ENCODE results near the gene TRIM68. TPM values are rescaled to one million over a fixed set of nuclear protein-coding genes. Genes with fewer than 3 reads are reported as not detected.
A peak's percentile ranks its signal among the peaks of the same experiment; 100 is the strongest.

The TRIM68 gene
- total RNA-seq, 1 donor from 2014 or later = 18.6 TPM

DNA sequence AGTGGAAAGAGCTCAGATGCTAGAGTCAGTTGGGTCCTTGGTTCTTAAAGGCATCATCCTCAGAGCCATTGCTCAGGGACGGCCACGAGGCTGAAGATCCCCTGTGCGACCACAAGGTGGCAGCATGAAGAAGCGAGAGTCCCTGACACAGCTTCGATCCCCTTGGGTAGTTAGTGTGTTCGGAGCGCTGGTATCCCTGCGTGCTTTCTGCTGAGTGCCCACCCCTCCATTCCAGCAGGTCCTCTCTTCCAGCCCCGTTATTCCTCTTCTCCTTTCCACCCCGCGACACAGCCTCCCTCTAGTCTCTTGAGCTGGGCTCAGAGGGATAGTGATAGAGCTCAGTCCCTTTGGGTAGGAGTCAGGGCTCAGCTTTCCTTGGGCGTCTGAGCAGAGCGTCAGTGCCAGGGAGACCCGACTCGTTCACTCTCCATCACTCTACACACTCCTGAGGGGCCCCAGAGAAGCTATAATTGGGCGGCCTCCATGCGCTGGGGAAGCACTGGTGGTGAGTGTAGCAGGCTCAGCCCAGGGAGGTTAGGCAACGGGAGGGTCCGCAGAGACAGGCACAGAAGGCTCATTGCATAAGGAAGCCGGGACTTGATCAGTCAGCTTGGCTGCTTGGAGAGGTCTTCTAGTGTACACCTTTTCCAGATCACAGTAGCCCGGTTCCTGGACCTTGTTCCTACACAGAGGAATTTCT, 29.1 kb upstream of the TRIM68 start, which contains the start of gene OR51D1:
OR51D1 (plus strand) TSS at position 516 of the 700 bp plus-strand sequence. CDS start 2,314 bp downstream, outside the sequence.
- peak within 1 kb of the TSS in 1 of 2 donors; percentile 44 for H3K4me3 ChIP-seq
- H3K4me1 ChIP-seq = peaks cover 0 to 2% of the 10 kb centered on the region in 2 donors
- H3K27me3 ChIP-seq = no peaks in the 10 kb centered on the region
- peak in 1 of 2 donors; percentile 72 for DNase-seq (ENCODE audit: low spot score in 2 of 2)
- H3K27ac ChIP-seq = no peak within 1 kb of the TSS
- H3K36me3 ChIP-seq = no peaks in the 10 kb centered on the region
- intact Hi-C loops (cut with DNase I) = loop anchor here (5.0 kb wide), 1 partner anchor 1170 kb away; the partner anchor contains the start of gene OR52N2
- H3K9me3 ChIP-seq = no peaks in the 10 kb centered on the region
- TF ChIP-seq, protein P1, sequence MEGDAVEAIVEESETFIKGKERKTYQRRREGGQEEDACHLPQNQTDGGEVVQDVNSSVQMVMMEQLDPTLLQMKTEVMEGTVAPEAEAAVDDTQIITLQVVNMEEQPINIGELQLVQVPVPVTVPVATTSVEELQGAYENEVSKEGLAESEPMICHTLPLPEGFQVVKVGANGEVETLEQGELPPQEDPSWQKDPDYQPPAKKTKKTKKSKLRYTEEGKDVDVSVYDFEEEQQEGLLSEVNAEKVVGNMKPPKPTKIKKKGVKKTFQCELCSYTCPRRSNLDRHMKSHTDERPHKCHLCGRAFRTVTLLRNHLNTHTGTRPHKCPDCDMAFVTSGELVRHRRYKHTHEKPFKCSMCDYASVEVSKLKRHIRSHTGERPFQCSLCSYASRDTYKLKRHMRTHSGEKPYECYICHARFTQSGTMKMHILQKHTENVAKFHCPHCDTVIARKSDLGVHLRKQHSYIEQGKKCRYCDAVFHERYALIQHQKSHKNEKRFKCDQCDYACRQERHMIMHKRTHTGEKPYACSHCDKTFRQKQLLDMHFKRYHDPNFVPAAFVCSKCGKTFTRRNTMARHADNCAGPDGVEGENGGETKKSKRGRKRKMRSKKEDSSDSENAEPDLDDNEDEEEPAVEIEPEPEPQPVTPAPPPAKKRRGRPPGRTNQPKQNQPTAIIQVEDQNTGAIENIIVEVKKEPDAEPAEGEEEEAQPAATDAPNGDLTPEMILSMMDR (IDR thresholded peaks at IDR 0.05) = peak; percentile 41 to 83 (median 78)

DNA sequence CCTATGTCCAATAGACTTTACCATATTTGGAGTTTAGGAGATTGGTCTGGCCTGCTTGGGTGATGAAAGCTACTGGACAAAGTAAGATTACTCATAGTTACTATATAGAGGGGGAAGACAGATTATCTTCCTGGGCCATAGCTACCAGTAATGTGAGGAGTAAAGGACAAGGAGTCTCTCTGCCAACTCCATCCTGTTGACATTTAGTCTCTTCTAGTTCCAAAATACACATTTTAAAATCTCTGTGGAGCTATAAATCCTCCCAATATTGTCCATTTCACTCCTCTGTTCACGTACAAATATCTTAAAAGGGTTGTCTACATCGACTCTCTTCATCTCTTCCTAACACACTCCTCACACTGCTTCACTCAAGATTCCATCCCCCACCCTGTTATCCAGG, 28.1 kb upstream of the TRIM68 start:
- intact Hi-C loops (cut with DNase I) = loop anchor here (5.0 kb wide), 1 partner anchor 1171 kb away; the partner anchor contains the start of gene OR52N2
- Histone ChIP-seq H3K9me3 (no peaks in the 10 kb centered on the region), H3K4me1 (peaks cover 0 to 2% of the 10 kb centered on the region in 2 donors), H3K36me3 (no peaks in the 10 kb centered on the region), H3K27ac (no peak overlapping the region), H3K27me3 (no peaks in the 10 kb centered on the region), H3K4me3 (no peak overlapping the region)
- DNase-seq (ENCODE audit: low spot score in 2 of 2) = no peak
- TF ChIP-seq, protein P1 (IDR thresholded peaks at IDR 0.05) = no peak

DNA sequence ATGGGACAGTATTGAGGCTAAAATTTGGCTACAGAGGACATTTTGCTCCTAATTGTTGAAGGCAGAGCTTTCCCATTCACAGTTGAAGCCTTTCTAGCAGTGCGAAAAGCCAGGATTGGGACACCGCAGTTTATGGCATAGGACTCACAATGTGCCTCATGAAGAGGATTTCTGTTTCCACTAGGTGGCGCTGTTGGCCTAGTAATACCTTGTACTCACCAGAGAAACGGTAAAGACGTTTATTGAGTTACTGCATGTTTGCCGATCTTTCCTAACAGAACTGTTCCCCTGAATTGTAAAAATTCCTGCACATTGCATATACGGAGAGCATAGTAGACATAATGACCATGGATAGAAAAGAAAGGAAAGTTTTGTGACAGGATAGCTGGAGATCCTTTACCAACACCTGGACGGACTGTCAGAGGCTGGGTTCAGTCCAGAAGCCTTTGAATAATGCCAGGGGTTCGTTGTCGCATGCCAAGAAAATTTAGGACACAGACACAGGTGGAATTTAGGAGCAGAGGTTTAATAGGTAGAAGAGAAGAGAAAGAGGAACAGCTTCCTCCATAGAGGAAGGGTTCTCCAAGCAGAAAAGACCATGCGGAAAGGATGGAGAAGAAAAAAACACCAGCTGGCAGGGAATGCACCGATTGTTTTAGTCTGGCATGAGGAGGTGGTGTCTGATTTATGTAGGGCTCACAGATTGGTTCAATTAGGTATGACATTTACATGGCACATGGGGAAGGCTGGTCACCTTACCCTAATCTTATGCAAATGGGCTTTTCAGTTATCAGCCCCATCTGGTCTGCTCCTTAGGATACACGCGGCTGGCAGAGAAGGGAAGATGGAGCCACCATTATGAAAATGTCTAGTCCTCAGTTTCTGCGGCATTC, 18.4 kb upstream of the TRIM68 start:
- H3K4me3 ChIP-seq = no peak overlapping the region
- no peak overlapping the region for H3K27ac ChIP-seq
- H3K36me3 ChIP-seq = no peaks in the 10 kb centered on the region
- TF ChIP-seq, protein P1 (IDR thresholded peaks at IDR 0.05) = peak in 1 of 3 experiments; percentile 23
- no peak for DNase-seq (ENCODE audit: low spot score in 2 of 2)
- H3K9me3 ChIP-seq = no peaks in the 10 kb centered on the region
- no peaks in the 10 kb centered on the region for H3K27me3 ChIP-seq
- H3K4me1 ChIP-seq = no peaks in the 10 kb centered on the region
- intact Hi-C loops (cut with DNase I) = no loop called here

DNA sequence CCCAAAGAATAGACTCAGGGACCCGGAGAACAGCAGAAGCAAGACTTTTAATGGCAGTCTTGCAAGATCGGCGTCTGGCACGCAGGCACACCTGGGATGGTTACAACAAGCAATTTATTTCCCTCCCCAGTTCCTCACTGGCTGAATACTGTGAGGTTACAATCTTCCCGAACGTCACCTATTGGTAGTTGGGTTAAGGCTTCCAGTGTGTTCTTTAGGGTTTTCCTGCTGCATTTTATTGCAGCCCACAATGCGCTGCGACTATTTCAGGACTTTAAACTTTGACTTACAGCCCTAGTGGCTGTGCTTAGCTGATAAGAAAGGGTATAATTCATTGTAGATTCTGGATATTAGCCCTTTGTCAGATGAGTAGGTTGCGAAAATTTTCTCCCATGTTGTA, 11.5 kb upstream of the TRIM68 start:
- no peak overlapping the region for H3K4me3 ChIP-seq
- TF ChIP-seq, protein P1 (IDR thresholded peaks at IDR 0.05) = no peak
- no peaks in the 10 kb centered on the region for H3K27me3 ChIP-seq
- H3K4me1 ChIP-seq = no peaks in the 10 kb centered on the region
- intact Hi-C loops (cut with DNase I) = no loop called here
- no peaks in the 10 kb centered on the region for H3K9me3 ChIP-seq
- no peak for DNase-seq (ENCODE audit: low spot score in 2 of 2)
- no peak overlapping the region for H3K27ac ChIP-seq
- H3K36me3 ChIP-seq = no peaks in the 10 kb centered on the region

DNA sequence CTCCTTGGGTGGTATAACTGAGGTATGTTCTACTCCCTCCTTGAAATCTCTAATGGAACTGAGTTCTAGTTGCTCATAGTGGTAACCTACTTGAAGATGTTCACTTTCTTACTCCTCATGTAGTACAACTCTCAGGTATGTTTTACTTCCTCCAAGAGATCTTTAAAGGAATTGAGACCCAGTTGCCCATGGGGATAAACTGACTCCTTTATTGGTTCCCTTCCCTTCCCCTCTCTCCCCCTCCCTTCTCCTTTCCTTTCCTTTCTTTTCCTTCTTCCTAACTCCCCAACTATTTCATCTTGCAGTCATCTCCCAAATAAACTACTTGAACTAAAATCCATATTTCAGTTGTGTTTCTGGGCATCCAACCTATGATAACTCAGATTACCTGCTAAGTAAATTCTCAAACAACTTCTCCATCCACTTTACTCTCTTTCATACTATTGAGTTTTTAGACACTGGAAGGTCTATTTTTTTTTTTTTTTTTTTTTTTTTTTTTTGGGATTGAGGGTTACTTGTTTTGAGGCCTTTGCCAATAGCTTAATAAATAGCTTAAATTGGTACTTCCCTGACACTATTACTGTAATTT, 7.9 kb upstream of the TRIM68 start:
- no peaks in the 10 kb centered on the region for H3K27me3 ChIP-seq
- intact Hi-C loops (cut with DNase I) = no loop called here
- H3K9me3 ChIP-seq = no peaks in the 10 kb centered on the region
- no peak overlapping the region for H3K4me3 ChIP-seq
- H3K36me3 ChIP-seq = no peaks in the 10 kb centered on the region
- TF ChIP-seq, protein P1 (IDR thresholded peaks at IDR 0.05) = no peak
- no peak overlapping the region for H3K27ac ChIP-seq
- no peak for DNase-seq (ENCODE audit: low spot score in 2 of 2)
- no peaks in the 10 kb centered on the region for H3K4me1 ChIP-seq
